HL-60/S4 treated with phorbol 12-myristate 13-acetate at 8.2 ng/mL for 4 days and 3 days (cell line): ENCODE data around the gene NKAP.
"Not testable (repeated sequence)": the region's sequence is repeated elsewhere in the genome, so short reads cannot be mapped to it uniquely, and the experiment has no call there.

Source experiments
- in situ Hi-C: fragments of 300-500 bp; cut with MboI; formaldehyde crosslinking; loops from 2 replicates; pipeline ENCODE4 v1.15.0; 2022; ENCODE audit warnings: low sequenced_read_pairs

The NKAP gene

DNA sequence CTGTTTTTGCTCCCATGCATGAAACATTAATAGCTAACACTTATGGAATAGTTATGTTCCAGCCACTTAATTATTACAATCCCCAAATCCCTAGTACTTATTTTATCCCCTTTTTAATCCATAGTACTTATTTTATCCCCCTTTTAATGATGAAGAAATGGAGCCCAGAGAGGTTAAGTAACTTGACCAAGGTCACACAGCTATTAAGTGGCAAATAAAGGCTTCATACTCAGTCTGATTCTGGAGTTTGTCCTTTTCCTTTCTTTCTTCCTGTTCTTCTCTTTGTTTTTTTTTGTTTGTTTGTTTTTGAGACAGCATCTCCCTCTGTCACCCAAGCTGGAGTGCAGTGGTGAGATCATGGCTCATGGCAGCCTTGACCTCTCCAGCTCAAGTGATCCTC, 2.2 kb downstream of the NKAP start:
- in situ Hi-C loops = no loop called here

DNA sequence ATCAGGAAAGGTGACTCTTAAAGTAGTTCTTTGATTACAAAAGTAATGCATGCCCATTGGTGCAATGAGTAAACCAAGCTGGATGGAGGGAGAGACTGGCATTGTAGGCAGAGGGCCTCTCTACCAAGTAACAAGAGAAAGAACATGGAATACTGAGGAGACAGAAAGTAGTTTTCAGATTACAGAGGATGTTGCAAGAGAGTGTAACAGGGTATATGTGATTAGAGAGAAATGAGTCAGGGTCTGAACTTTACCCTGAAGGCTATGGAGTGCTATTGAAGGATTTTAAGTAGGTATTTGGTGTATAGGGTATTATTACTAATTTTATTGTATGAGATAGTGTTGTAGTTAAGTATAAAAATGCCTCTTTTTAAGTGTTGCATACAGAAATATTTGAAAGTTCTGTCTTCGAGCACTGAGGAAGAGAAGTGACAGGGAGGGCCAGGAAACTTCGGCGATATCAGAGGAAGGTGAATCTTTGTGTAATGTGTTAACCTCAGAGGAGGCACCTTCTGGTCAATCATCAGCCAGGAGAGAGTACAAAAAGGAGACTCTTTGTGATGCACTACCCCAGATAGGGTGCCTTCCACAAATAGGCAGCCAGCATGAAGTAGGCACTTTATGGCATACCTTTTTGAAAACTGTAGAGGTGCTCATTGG, 8.2 kb downstream of the NKAP start:
- in situ Hi-C loops = no loop called here

DNA sequence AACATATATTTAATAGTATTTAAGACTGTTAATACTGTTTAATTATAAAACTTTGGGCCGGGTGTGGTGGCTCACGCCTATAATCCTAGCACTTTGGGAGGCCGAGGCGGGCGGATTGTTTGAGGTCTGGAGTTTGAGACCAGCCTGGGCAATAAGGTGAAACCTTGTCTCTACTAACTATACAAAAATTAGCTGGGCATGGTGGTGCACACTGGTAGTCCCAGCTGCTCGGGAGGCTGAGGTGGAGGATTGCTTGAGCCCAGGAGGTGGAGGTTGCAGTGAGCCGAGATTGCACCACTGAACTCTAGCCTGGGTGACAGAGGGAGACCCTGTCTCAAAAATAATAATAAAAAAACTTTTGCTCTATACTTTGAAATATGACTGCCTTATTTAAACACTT, 21.2 kb downstream of the NKAP start:
- in situ Hi-C loops = not testable (repeated sequence)

DNA sequence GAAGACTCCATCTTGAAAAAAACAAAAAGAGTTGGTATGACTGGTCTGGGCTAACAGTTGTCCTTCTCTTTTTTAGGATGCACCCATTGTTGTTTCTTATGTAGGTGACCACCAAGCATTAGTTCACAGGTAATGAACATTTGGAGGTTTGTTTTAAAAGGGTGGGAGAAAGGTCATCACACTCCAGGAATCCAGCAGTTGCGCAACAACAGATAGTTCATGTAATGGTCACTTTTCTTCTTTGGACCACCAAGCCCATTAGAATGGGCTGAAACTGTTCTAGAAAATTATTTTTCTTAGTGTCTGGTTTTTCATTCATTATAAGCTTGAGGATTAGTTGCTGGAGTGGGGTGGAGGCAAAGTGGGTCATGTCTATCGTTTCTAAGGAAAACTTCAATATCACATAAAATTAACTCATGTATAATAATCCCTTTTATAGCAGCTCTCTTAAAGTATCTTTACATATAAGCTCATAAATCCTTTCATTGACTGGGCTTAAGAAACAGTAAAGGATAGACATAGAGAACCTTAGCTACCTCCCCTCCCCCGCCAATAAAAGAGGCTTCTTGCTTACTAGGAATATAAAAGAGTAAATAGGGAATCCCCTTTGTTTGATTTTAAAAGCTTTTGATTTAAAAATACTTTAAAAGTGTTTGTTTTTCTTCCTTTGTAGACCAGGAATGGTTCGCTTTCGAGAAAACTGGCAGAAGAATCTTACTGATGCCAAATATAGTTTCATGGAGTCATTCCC, 23.5 kb downstream of the NKAP start:
- in situ Hi-C loops = no loop called here

DNA sequence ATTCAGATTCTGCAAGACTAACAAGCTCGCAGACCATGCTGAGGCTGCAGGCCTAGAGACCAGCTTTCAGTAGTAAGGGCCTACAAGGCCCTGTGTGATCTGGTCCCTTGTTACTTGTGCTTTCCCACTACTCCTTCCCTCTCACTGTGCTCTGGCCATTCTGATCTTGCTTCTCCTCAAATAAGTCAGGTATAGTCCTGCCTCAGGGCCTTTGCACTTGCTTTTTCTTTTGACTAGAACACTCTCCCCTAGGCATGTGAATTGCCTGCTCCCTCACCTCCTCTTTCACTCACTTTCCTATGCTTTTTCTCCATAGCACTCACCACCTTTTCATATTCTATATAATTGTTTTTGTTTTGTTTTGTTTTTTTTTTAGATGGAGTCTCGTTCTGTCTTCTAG, 25.7 kb downstream of the NKAP start:
- in situ Hi-C loops = no loop called here

DNA sequence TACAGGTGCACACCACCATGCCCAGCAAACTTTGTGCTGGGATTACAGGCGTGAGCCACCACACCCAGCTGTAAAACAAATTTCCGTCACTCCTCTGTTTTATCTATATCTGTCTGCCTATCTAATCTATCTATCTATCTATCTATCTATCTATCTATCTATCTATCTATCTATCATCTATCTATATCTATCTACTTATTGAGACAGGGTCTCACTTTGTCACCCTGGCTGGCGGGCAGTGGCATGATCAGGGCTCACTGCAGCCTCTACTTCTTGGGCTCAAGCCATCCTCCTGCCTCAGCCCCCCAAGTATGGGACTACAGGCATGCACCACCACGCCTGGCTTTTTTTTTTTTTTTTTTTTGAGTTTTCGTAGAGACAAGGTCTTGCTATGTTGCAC, 27.2 kb downstream of the NKAP start:
- in situ Hi-C loops = no loop called here

DNA sequence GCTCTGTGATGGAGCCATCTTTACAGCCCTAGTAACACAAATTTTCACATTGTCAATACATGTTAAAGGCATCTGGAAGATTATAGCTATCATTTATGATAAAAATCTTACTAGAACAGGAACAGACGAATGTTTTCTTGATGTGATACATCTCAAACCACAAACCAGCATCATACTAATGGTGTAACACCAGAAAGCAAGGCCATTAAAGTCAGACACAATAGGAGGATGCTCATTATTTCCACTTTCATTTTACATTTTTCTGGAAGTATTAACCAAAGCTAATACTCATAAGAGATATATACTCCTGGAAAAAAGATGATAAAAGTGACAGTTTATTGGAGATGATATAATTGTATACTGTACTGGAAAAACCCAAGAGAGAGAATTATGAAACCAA, 42.6 kb downstream of the NKAP start:
- in situ Hi-C loops = no loop called here

DNA sequence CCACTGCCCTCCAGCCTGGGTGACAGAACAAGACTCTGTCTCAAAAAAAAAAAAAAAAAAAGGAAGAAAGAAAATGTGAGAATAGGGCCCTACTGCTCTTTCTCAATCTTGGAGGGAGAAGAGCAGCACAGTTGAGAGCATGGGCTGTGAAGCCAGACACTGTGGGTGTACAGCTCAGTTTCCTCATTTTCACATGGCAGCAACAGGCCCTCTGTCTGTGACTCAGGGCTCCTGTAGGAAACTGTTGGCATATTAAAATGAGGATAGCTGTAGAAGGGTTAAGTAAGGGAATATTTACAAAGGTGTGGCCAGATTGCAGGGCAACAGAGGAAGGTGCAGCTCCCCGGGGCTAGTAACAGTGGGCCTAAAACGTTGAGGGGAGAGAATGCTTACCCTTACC, 44.4 kb downstream of the NKAP start:
- in situ Hi-C loops = no loop called here

DNA sequence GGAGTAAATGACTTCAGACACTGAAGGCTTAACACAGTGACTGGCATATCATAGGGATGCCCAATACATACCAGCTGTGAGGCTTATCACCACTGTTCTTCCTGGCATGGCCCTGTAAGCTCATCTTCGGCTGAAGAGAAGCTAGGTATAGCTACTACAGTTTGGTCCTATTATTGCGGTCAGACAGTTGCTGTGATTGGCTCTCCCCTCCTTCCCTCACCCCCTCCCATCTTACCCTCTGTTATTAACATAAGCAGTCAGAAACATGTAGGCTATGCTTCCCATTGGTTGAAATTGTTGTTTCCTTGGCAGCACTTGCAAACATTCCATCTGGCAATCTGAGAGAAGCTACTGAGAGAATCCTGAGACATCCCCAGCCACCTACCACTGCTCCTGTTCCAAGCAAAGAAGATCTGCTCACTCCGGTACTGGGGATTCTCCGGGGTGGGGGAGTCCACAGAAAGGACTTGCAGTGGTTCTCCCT, 47.7 kb downstream of the NKAP start, which contains the start of gene AKAP14:
TSS of gene AKAP14 (plus strand) at position 51 of the 484 bp plus-strand sequence. CDS start 7,331 bp downstream, outside the sequence.
- in situ Hi-C loops = no loop called here

DNA sequence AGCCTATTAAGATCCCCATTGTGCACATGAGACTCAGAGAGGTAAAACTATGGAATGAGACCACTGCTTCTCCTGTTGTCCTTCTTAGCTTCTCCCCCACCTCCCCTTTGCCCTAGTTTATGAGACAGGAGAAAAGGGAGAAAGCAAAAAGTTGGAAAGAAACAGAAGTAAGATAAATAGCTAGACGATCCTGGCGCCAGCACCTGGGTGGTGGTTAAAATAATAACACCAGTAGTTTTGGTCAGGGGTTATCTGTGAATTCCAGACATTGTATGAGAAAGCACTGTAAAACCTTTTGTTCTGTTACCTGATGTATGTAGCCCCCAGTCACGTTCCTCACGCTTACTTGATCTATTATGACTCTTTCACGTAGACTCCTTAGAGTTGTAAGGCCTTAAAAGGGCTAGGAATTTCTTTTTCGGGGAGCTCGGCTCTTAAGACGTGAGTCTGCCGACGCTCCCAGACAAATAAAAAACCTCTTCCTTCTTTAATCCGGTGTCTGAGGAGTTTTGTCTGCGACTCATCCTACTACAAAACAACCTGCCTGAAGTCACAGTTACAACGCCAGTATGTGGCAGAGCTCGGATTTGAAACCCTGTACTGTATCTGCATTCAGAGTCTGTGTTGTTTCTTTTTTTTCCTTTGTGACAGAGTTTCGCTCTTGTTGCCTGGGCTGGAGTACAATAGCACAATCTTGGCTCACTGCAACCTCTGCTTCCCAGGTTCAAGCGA, 51.4 kb downstream of the NKAP start:
- in situ Hi-C loops = not testable (repeated sequence)

DNA sequence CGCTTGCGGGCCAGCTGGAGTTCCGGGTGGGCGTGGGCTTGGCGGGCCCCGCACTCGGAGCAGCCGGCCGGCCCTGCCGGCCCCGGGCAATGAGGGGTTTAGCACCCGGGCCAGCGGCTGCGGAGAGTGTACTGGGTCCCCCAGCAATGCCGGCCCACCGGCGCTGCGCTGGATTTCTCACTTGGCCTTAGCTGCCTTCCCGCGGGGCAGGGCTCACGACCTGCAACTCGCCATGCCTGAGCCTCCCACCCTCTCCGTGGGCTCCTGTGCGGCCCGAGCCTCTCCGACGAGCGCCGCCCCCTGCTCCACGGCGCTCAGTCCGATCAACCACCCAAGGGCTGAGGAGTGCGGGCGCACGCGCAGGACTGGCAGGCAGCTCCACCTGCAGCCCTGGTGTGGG, 52.9 kb downstream of the NKAP start:
- in situ Hi-C loops = not testable (repeated sequence)

DNA sequence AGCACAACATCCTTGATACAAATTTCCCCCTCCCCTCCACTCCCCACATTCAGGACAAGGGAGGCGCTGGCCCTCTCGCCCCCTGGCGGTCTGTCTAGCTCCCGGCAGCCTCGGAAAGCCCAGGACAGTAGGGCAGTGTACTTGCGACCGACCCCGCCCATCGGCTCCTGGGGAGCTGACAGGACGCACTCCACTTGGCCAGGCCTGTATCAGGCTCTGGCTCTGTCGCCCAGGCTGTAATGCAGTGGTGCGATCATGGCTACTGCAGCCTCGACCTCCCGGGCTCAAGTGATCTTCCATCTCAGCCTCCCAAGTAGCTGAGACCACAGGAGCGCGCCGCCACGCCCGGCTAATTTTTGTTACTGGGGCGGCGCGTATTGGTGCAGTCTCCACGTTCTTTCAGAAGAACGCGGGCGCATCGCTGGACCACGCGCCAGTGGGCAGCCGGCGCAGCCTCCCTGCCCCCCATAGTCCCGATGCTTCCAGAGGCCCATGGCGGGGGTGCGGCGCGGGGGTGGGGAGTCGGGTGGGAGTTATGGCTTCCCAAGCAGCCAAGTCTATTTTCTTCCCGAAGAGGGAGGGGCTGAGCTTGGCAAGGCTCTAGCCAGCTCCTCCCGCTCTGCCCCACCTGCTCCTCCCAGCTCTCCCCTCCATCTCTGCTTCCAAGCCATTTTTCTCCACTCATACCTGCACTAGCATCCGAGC, 55.7 kb downstream of the NKAP start:
- in situ Hi-C loops = no loop called here

DNA sequence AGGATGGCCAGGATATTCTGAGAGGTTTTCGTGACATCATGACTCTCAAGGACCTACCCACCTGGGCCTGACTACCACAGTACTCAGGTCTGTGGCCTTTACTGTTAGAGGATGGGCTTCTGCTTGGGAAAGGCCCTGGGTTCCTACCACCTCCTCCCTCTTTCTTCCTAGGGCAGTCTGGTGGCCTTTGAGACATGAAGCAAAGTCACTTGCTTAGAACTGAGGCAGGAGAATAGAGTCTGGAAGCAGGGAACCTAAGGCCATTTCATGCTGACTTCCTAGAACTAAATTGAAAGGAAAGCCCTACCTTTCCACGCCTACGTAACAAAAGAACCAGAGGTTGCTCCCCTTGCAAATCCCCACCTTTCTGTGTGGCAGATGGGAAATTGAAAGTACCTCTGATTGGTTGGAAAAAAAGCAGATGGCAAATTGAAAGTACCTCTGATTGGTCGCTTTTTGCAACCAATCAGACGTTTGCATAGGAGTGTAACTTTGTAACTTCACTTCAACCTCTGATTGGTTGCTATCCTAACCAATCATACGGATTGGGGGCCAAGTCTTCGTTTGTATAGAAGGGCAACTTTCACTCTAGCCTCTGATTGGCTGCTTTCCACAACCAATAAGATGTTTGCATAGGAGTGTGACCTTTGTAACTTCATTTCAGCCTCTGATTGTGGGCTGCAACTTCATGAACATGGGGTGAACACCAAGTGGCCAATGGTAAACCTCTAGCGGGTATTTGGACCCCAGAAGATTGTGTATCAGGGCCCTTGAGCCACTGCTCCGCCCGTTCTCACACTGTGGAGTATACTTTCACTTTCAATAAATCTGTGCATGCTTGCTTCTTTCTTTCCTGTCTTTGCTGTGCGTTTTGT, 57.8 kb downstream of the NKAP start:
- in situ Hi-C loops = no loop called here

DNA sequence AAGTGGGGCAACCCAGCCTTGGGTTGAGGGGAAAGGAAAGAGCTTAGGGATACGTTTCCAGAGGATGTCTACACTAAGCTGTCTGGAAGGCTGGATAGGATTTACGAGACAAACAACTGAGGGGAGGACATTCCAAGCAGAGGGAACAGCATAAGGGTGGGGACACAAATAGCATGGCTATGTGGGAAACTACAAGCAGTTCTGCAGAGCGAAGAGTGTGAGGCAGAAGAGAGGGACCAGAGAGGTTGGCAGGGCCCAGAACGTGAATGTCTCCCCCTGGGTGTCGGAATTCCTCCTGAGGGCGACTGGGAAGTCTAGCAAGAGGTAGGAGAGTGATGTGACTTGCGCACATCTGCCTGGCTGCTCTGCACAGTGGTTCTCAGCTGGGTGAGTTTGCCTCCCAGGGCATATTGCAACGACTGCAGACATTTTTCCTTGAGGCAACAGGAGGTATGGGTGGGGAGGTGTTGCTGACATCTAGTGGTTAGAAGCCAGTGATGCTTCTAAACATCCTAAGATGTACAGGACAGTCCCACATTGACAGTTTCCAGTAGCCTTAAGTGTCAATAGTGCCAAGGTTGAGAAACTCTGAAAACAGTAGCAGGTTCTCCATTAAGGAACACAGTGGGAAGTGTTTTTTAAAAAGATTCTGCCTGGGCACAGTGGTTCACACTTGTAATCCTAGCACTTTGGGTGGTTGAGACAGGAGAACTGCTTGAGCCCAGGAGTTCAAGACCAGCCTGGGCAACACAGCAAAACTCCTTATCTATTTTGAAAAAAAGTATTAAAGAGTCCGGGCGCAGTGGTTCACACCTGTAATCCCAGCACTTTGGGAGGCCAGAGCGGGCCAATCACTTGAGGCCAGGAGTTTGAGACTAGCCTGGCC, 62.8 kb downstream of the NKAP start:
- in situ Hi-C loops = no loop called here

DNA sequence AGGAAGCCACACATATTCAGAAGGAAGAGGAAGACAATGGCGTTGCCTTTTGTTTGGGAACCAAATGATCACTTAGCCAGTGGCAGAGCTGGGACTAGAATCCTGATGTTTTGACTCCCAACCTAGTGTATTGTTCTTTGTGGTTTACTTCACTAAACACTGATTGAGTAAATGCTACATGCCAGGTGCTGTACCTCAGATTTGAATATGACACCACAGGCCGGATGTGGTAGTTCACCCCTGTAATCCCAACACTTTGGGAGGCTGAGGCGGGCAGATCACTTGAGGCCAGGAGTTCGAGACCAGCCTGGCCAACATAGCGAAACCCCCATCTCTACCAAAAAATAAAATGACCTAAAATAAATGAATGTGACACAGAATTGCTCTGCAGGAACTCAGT, 63.5 kb downstream of the NKAP start:
- in situ Hi-C loops = no loop called here

DNA sequence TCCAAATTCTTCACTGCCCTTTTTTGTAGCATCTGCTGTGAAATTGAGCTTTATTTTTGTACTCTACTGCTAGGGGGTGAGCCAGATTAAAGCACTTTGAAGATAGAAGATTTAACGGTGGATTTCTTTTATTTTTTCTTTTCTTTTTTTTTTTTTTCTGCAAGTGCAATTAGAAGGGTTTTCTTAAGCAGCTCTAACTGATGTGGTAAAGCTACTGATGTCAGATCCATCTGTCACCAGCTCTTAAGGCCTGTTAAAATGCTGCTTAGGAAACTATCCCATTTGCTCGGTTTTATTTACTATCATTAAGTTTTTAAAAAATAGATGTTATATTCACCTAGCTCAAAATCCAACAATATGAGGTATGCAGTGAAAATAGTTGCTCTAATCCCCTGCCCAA, 64.8 kb downstream of the NKAP start:
- in situ Hi-C loops = no loop called here

DNA sequence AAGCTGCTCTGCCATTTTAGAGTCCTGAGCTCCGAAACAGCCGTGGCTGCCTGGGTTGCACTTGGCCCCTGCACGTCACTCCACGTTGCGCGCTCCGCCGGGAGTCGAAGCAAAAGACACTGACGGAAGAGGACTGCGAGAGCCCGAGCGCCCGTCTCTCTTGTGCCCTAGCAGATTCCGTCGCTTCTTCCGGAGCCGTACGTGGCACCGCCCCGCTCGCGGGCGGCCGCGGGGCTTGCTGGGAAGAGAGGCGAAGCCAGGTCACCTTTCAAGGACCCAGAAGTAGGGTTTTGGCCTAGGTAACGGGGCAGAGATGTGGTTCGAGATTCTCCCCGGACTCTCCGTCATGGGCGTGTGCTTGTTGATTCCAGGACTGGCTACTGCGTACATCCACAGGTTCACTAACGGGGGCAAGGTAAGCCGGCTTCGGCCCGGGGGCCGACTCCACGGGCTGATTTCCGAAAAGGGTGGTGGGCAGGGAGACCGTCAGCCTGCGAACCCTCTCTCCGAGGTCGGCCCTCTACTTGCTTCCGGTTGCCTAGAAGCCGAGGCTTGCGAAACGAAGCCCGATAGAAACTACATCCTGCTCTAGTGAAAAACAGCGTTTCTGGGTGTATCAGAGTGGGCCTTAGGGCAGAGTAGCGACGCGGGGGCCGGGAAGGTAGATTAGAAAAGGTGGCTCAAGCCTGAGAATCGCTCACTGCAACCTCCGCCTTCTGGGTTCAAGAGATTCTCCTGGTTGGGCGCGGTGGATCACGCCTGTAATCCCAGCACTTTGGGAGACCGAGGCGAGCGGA, 71.8 kb downstream of the NKAP start, which contains the start of the genes NDUFA1 and RNF113A:
TSS of gene NDUFA1 (plus strand) at position 234 of the 797 bp plus-strand sequence. CDS start at position 314, 80 bp downstream.
TSS of gene RNF113A (minus strand) at position 135 of the 797 bp plus-strand sequence. CDS start at position 15, 120 bp downstream.
- in situ Hi-C loops = no loop called here

DNA sequence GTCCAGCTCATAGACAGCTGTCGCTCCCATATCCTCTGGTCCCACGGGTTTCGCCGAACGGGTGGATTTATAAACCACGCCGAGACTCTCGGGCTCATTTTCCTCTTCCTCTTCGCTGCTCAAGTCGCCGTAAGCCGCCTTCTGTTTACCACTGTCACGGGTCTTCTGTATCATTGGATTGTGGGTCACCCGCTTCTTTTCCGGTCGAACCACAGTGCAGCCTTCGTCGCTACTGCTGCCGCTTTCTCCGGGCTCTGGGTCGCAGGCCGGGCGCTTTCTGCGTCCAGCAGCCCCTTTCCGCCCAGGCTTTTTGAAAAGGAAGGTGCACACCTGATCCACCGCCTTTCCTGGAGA, 72.3 kb downstream of the NKAP start:
- in situ Hi-C loops = no loop called here
